T1000 (cell line): Measurements from ENCODE around the gene SLC4A4.

ENCODE experiments used
- DNase-seq: peaks from one replicate; lab custom pipeline; 2025; ENCODE audit warnings: mixed read lengths; lab: John Stamatoyannopoulos, UW

The SLC4A4 gene

GRCh38 chr4:71356924-71357663 lies 18.3 kb downstream of the SLC4A4 start:
- no peak for DNase-seq

- DNase-seq = no peak
Observed at GRCh38 chr4:71360844-71361243, 22.0 kb downstream of the SLC4A4 start.

GRCh38 chr4:71361476-71361875 lies 22.7 kb downstream of the SLC4A4 start:
- no peak for DNase-seq

GRCh38 chr4:71366766-71367165 lies 27.9 kb downstream of the SLC4A4 start:
- no peak for DNase-seq

- DNase-seq = no peak
Observed at GRCh38 chr4:71367546-71367945, 28.7 kb downstream of the SLC4A4 start.

- no peak for DNase-seq
Observed at GRCh38 chr4:71368906-71369305, 30.1 kb downstream of the SLC4A4 start.

GRCh38 chr4:71369536-71369935 lies 30.7 kb downstream of the SLC4A4 start:
- no peak for DNase-seq

GRCh38 chr4:71375494-71375893 lies 36.7 kb downstream of the SLC4A4 start:
- no peak for DNase-seq

GRCh38 chr4:71377561-71377960 lies 38.7 kb downstream of the SLC4A4 start:
- no peak for DNase-seq

- DNase-seq = no peak
Observed at GRCh38 chr4:71379126-71379525, 40.3 kb downstream of the SLC4A4 start.

- DNase-seq = no peak
Observed at GRCh38 chr4:71380788-71381187, 42.0 kb downstream of the SLC4A4 start.

GRCh38 chr4:71382125-71382899 lies 43.5 kb downstream of the SLC4A4 start:
- no peak for DNase-seq

- no peak for DNase-seq
Observed at GRCh38 chr4:71382900-71383560, 44.2 kb downstream of the SLC4A4 start.

GRCh38 chr4:71383984-71384383 lies 45.2 kb downstream of the SLC4A4 start:
- no peak for DNase-seq

- DNase-seq = no peak
Observed at GRCh38 chr4:71389149-71389827, 50.5 kb downstream of the SLC4A4 start.

- no peak for DNase-seq
Observed at GRCh38 chr4:71392109-71392508, 53.3 kb downstream of the SLC4A4 start.

- DNase-seq = no peak
Observed at GRCh38 chr4:71396382-71396781, 57.6 kb downstream of the SLC4A4 start.

- DNase-seq = no peak
Observed at GRCh38 chr4:71400810-71401209, 62.0 kb downstream of the SLC4A4 start.

- DNase-seq = no peak
Observed at GRCh38 chr4:71402616-71403015, 63.8 kb downstream of the SLC4A4 start.

GRCh38 chr4:71404049-71404448 lies 65.2 kb downstream of the SLC4A4 start:
- DNase-seq = no peak

- no peak for DNase-seq
Observed at GRCh38 chr4:71405791-71406190, 67.0 kb downstream of the SLC4A4 start.

GRCh38 chr4:71406459-71406963 lies 67.7 kb downstream of the SLC4A4 start:
- no peak for DNase-seq
